Measurements from ENCODE around the gene ADGRB2. TPM values are rescaled to one million over a fixed set of nuclear protein-coding genes. Genes with fewer than 3 reads are reported as not detected.

The ADGRB2 gene
- total RNA-seq, 1 experiment from 2014 or later = 1.5 TPM

DNA sequence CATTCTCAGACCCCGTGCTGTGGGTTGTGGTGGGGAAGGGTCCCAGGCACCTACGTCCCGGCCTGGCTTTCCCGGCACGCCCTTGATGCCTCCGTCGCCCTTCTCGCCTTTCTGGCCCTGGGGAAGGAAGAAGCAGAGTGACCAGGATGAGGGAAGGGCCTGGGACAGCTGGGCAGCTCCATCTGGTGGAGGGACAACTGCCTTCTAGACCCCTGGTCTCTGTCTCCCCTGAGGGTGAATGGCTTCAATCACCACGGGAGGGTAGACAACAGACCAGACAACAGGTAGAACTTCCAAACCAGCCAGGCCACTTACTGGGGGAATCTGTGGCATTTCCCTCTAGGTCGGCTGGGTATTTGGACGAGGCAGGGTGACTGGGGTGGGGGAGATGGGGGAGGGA lies 72.2 kb downstream of the ADGRB2 start:
- POLR2A ChIA-PET = no interaction called here
- no TSS peak for BruUV-seq (replicated peaks)

DNA sequence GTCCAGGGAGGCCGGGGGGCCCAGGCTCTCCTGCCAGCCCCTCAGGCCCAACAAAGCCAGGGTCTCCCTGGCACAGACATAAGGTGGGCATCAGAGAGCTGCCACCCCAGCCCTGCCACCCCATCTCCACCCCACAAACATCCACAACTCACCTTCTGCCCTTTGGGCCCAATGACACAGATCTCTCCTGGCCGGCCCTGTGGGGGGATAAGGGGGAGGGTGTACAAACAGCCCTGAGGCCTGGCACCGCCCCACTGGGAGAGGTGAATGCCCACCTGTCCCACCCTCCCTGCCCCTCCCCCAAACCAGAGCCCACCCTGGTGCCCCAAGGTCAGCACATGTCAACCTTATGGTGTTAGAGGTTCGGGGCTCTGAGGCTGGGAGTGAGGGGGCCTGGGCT lies 72.7 kb downstream of the ADGRB2 start:
- Mint-ChIP-seq H3K36me3 (ENCODE audit: insufficient read depth, unreplicated experiment) (peaks cover 13% of the 10 kb centered on the region), H3K9me3 (ENCODE audit: unreplicated experiment) (no peaks in the 10 kb centered on the region), H3K27ac (ENCODE audit: low read depth, unreplicated experiment) (no peak overlapping the region), H3K27me3 (ENCODE audit: insufficient read depth, unreplicated experiment) (no peaks in the 10 kb centered on the region), H3K4me3 (ENCODE audit: unreplicated experiment) (no peak overlapping the region), H3K4me1 (ENCODE audit: insufficient read depth, unreplicated experiment) (peaks cover 18% of the 10 kb centered on the region)
- intact Hi-C loops (cut with micrococcal nuclease) = no loop called here
- TF ChIP-seq, protein P1, sequence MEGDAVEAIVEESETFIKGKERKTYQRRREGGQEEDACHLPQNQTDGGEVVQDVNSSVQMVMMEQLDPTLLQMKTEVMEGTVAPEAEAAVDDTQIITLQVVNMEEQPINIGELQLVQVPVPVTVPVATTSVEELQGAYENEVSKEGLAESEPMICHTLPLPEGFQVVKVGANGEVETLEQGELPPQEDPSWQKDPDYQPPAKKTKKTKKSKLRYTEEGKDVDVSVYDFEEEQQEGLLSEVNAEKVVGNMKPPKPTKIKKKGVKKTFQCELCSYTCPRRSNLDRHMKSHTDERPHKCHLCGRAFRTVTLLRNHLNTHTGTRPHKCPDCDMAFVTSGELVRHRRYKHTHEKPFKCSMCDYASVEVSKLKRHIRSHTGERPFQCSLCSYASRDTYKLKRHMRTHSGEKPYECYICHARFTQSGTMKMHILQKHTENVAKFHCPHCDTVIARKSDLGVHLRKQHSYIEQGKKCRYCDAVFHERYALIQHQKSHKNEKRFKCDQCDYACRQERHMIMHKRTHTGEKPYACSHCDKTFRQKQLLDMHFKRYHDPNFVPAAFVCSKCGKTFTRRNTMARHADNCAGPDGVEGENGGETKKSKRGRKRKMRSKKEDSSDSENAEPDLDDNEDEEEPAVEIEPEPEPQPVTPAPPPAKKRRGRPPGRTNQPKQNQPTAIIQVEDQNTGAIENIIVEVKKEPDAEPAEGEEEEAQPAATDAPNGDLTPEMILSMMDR (IDR thresholded peaks at IDR 0.05; ENCODE audit: unreplicated experiment) = no peak
- no TSS peak for BruUV-seq (replicated peaks)
- CTCF ChIA-PET = interaction anchor here (0.8 to 1.0 kb wide), 2 partner anchors 27 to 29 kb away, joined by 3 to 4 read pairs; no protein-coding TSS in a partner anchor
- DNase-seq (ENCODE audit: unreplicated experiment) = no peak
- POLR2A ChIA-PET = no interaction called here

More for the DNA sequence above, 72.2 kb downstream of the ADGRB2 start:
- Mint-ChIP-seq H3K36me3 (ENCODE audit: insufficient read depth, unreplicated experiment) (peaks cover 15% of the 10 kb centered on the region), H3K4me1 (ENCODE audit: insufficient read depth, unreplicated experiment) (peaks cover 18% of the 10 kb centered on the region), H3K27me3 (ENCODE audit: insufficient read depth, unreplicated experiment) (no peaks in the 10 kb centered on the region), H3K4me3 (ENCODE audit: unreplicated experiment) (no peak overlapping the region), H3K9me3 (ENCODE audit: unreplicated experiment) (no peaks in the 10 kb centered on the region), H3K27ac (ENCODE audit: low read depth, unreplicated experiment) (no peak overlapping the region)
- DNase-seq (ENCODE audit: unreplicated experiment) = no peak
- CTCF ChIA-PET = interaction anchor here (0.8 kb wide), 1 partner anchor 27 kb away, joined by 4 read pairs; no protein-coding TSS in a partner anchor
- intact Hi-C loops (cut with micrococcal nuclease) = no loop called here
- TF ChIP-seq, protein P1 (IDR thresholded peaks at IDR 0.05; ENCODE audit: unreplicated experiment) = no peak

DNA sequence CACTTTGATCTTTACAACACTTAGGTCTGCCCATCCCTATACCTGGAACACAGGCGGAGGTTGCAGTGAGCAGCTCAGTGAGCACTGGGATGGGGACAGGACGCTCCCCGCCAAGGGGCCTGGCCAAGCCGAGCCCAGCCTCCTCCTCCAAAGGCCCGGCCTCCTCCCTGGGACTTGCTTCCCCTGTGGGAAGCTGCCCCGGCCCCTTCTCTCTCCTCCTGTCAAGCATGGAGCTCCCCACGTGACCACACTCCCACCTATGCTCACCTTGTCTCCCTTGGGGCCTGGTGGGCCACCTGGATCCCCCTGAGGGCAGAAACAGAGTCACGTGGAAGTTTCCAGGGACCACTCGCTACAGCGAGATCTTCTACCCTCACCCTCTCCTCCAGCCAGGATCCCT lies 73.2 kb downstream of the ADGRB2 start:
- ChIA-PET CTCF (interaction anchor here (0.6 to 1.3 kb wide), 3 partner anchors 11 to 28 kb away, joined by 3 read pairs; no protein-coding TSS in a partner anchor), POLR2A (interaction anchor here (0.6 to 2.5 kb wide), 3 partner anchors 10 to 20 kb away, joined by 3 to 15 read pairs (median 4); no protein-coding TSS in a partner anchor)
- no peaks in the 10 kb centered on the region for H3K9me3 Mint-ChIP-seq (ENCODE audit: unreplicated experiment)
- peaks cover 13% of the 10 kb centered on the region for H3K36me3 Mint-ChIP-seq (ENCODE audit: insufficient read depth, unreplicated experiment)
- TF ChIP-seq, protein P1 (IDR thresholded peaks at IDR 0.05; ENCODE audit: unreplicated experiment) = no peak
- no peaks in the 10 kb centered on the region for H3K27me3 Mint-ChIP-seq (ENCODE audit: insufficient read depth, unreplicated experiment)
- no TSS peak for BruUV-seq (replicated peaks)
- DNase-seq (ENCODE audit: unreplicated experiment) = no peak
- peaks cover 18% of the 10 kb centered on the region for H3K4me1 Mint-ChIP-seq (ENCODE audit: insufficient read depth, unreplicated experiment)
- intact Hi-C loops (cut with micrococcal nuclease) = loop anchor here (1.0 kb wide), 1 partner anchor 21 kb away; no protein-coding TSS in a partner anchor
- no peak overlapping the region for H3K27ac Mint-ChIP-seq (ENCODE audit: low read depth, unreplicated experiment)
- H3K4me3 Mint-ChIP-seq (ENCODE audit: unreplicated experiment) = no peak overlapping the region

DNA sequence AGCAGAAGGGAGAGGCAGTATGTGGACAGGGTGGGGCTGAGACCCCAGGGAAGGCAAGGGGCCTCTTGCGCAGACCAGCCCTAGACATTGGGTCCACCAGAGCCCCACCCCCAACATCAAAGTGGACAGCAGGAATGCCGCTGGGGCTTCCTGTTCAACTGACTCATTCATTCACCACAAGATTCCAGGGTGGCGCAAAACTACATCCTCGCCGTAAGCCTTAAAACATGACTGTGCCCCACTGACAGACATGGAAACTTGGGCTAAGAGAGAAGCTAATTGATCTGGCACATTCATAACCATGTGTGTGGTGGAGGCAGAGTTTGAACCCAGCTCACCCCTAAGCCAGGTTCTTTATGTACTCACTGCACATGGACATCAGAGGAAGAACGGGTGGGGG lies 74.3 kb downstream of the ADGRB2 start:
- POLR2A ChIA-PET = interaction anchor here (0.7 to 2.5 kb wide), 3 partner anchors 11 to 20 kb away, joined by 3 to 15 read pairs (median 4); no protein-coding TSS in a partner anchor

More for the DNA sequence above, 74.3 kb downstream of the ADGRB2 start:
- TF ChIP-seq, protein P1 (IDR thresholded peaks at IDR 0.05; ENCODE audit: unreplicated experiment) = no peak
- H3K9me3 Mint-ChIP-seq (ENCODE audit: unreplicated experiment) = no peaks in the 10 kb centered on the region
- H3K27ac Mint-ChIP-seq (ENCODE audit: low read depth, unreplicated experiment) = peak overlapping the region; percentile 39
- H3K36me3 Mint-ChIP-seq (ENCODE audit: insufficient read depth, unreplicated experiment) = peaks cover 16% of the 10 kb centered on the region
- CTCF ChIA-PET = interaction anchor here (0.6 to 1.3 kb wide), 3 partner anchors 27 to 92 kb away, joined by 3 read pairs; no protein-coding TSS in a partner anchor
- DNase-seq (ENCODE audit: unreplicated experiment) = peak; percentile 95
- no peaks in the 10 kb centered on the region for H3K27me3 Mint-ChIP-seq (ENCODE audit: insufficient read depth, unreplicated experiment)
- BruUV-seq (replicated peaks) = no TSS peak
- no peak overlapping the region for H3K4me3 Mint-ChIP-seq (ENCODE audit: unreplicated experiment)
- intact Hi-C loops (cut with micrococcal nuclease) = loop anchor here (1.0 kb wide), 1 partner anchor 20 kb away; no protein-coding TSS in a partner anchor
- H3K4me1 Mint-ChIP-seq (ENCODE audit: insufficient read depth, unreplicated experiment) = peaks cover 18% of the 10 kb centered on the region
